ENCODE measurements around the gene AMZ2. TPM values are rescaled to one million over a fixed set of nuclear protein-coding genes. Genes with fewer than 3 reads are reported as not detected.
A peak's percentile ranks its signal among the peaks of the same experiment; 100 is the strongest.
"Not testable (repeated sequence)": the region's sequence is repeated elsewhere in the genome, so short reads cannot be mapped to it uniquely, and the experiment has no call there.

AMZ2 gene
- total RNA-seq, 1 experiment from 2014 or later, result 62.2 TPM

- intact Hi-C loops (cut with micrococcal nuclease; ENCODE audit: unreplicated experiment), result no loop called here
- CTCF ChIA-PET, result no interaction called here
- H3K27me3 Mint-ChIP-seq (ENCODE audit: unreplicated experiment), result no peaks in the 10 kb centered on the region
- peaks cover 6% of the 10 kb centered on the region for H3K36me3 Mint-ChIP-seq (ENCODE audit: insufficient read depth, unreplicated experiment)
- H3K4me3 Mint-ChIP-seq (ENCODE audit: low read depth, unreplicated experiment), result no peak overlapping the region
- no peaks in the 10 kb centered on the region for H3K9me3 Mint-ChIP-seq (ENCODE audit: low read depth, unreplicated experiment)
- no peaks in the 10 kb centered on the region for H3K4me1 Mint-ChIP-seq (ENCODE audit: low read depth, unreplicated experiment)
- no peak overlapping the region for H3K27ac Mint-ChIP-seq (ENCODE audit: unreplicated experiment)
- no peak for DNase-seq
- BruUV-seq (replicated peaks), result no TSS peak
- TF ChIP-seq CTCF (IDR thresholded peaks at IDR 0.05; ENCODE audit: unreplicated experiment), result no peak
Observed at GRCh38 chr17:68255151-68255550, 7.3 kb downstream of the AMZ2 start.

GRCh38 chr17:68255731-68256538 is 8.1 kb downstream of the AMZ2 start:
- no peaks in the 10 kb centered on the region for H3K27me3 Mint-ChIP-seq (ENCODE audit: unreplicated experiment)
- BruUV-seq (replicated peaks), result no TSS peak
- no peak overlapping the region for H3K27ac Mint-ChIP-seq (ENCODE audit: unreplicated experiment)
- DNase-seq, result no peak
- peaks cover 6% of the 10 kb centered on the region for H3K36me3 Mint-ChIP-seq (ENCODE audit: insufficient read depth, unreplicated experiment)
- H3K4me1 Mint-ChIP-seq (ENCODE audit: low read depth, unreplicated experiment), result no peaks in the 10 kb centered on the region
- TF ChIP-seq CTCF (IDR thresholded peaks at IDR 0.05; ENCODE audit: unreplicated experiment), result no peak
- H3K9me3 Mint-ChIP-seq (ENCODE audit: low read depth, unreplicated experiment), result no peaks in the 10 kb centered on the region
- CTCF ChIA-PET, result no interaction called here
- H3K4me3 Mint-ChIP-seq (ENCODE audit: low read depth, unreplicated experiment), result no peak overlapping the region
- intact Hi-C loops (cut with micrococcal nuclease; ENCODE audit: unreplicated experiment), result no loop called here

- not testable (repeated sequence) for DNase-seq; H3K4me3 Mint-ChIP-seq (ENCODE audit: low read depth, unreplicated experiment)
Observed at GRCh38 chr17:68256701-68257100, 8.9 kb downstream of the AMZ2 start.

GRCh38 chr17:68257934-68258333 is 10.1 kb downstream of the AMZ2 start:
- no peak for DNase-seq
- no peaks in the 10 kb centered on the region for H3K27me3 Mint-ChIP-seq (ENCODE audit: unreplicated experiment)
- H3K36me3 Mint-ChIP-seq (ENCODE audit: insufficient read depth, unreplicated experiment), result peaks cover 11% of the 10 kb centered on the region
- H3K4me1 Mint-ChIP-seq (ENCODE audit: low read depth, unreplicated experiment), result no peaks in the 10 kb centered on the region
- H3K9me3 Mint-ChIP-seq (ENCODE audit: low read depth, unreplicated experiment), result no peaks in the 10 kb centered on the region
- no peak overlapping the region for H3K27ac Mint-ChIP-seq (ENCODE audit: unreplicated experiment)
- H3K4me3 Mint-ChIP-seq (ENCODE audit: low read depth, unreplicated experiment), result no peak overlapping the region
- no TSS peak for BruUV-seq (replicated peaks)
- TF ChIP-seq CTCF (IDR thresholded peaks at IDR 0.05; ENCODE audit: unreplicated experiment), result no peak
- intact Hi-C loops (cut with micrococcal nuclease; ENCODE audit: unreplicated experiment), result no loop called here
- CTCF ChIA-PET, result interaction anchor here (1.3 kb wide), 1 partner anchor 10 kb away, joined by 3 read pairs; the partner anchor contains the start of gene AMZ2

More at GRCh38 chr17:68256701-68257100, 8.9 kb downstream of the AMZ2 start:
- intact Hi-C loops (cut with micrococcal nuclease; ENCODE audit: unreplicated experiment); BruUV-seq (replicated peaks); H3K27ac Mint-ChIP-seq (ENCODE audit: unreplicated experiment); H3K27me3 Mint-ChIP-seq (ENCODE audit: unreplicated experiment); CTCF ChIA-PET; H3K9me3 Mint-ChIP-seq (ENCODE audit: low read depth, unreplicated experiment); H3K4me1 Mint-ChIP-seq (ENCODE audit: low read depth, unreplicated experiment); H3K36me3 Mint-ChIP-seq (ENCODE audit: insufficient read depth, unreplicated experiment): not testable (repeated sequence)

GRCh38 chr17:68258890-68259647 is 11.2 kb downstream of the AMZ2 start:
- BruUV-seq (replicated peaks); H3K36me3 Mint-ChIP-seq (ENCODE audit: insufficient read depth, unreplicated experiment): not testable (repeated sequence)
- peak; percentile 58 for DNase-seq

GRCh38 chr17:68259648-68259951 is 11.8 kb downstream of the AMZ2 start:
- H3K9me3 Mint-ChIP-seq (ENCODE audit: low read depth, unreplicated experiment); H3K27ac Mint-ChIP-seq (ENCODE audit: unreplicated experiment); H3K36me3 Mint-ChIP-seq (ENCODE audit: insufficient read depth, unreplicated experiment); CTCF ChIA-PET; intact Hi-C loops (cut with micrococcal nuclease; ENCODE audit: unreplicated experiment); BruUV-seq (replicated peaks); H3K4me1 Mint-ChIP-seq (ENCODE audit: low read depth, unreplicated experiment); DNase-seq; H3K27me3 Mint-ChIP-seq (ENCODE audit: unreplicated experiment): not testable (repeated sequence)
- H3K4me3 Mint-ChIP-seq (ENCODE audit: low read depth, unreplicated experiment), result peak overlapping the region; percentile 52

More at GRCh38 chr17:68258890-68259647, 11.2 kb downstream of the AMZ2 start:
- H3K27me3 Mint-ChIP-seq (ENCODE audit: unreplicated experiment); H3K4me1 Mint-ChIP-seq (ENCODE audit: low read depth, unreplicated experiment); intact Hi-C loops (cut with micrococcal nuclease; ENCODE audit: unreplicated experiment); H3K27ac Mint-ChIP-seq (ENCODE audit: unreplicated experiment); H3K9me3 Mint-ChIP-seq (ENCODE audit: low read depth, unreplicated experiment): not testable (repeated sequence)
- CTCF ChIA-PET, result interaction anchor here (0.6 to 1.3 kb wide), 2 partner anchors 11 to 77 kb away, joined by 3 read pairs; partner anchors contain the start of gene AMZ2
- H3K4me3 Mint-ChIP-seq (ENCODE audit: low read depth, unreplicated experiment), result peak overlapping the region; percentile 52
